Measurements from ENCODE around the gene NBPF26.
"Not testable (repeated sequence)": the region's sequence is repeated elsewhere in the genome, so short reads cannot be mapped to it uniquely, and the experiment has no call there.

NBPF26 gene

DNA sequence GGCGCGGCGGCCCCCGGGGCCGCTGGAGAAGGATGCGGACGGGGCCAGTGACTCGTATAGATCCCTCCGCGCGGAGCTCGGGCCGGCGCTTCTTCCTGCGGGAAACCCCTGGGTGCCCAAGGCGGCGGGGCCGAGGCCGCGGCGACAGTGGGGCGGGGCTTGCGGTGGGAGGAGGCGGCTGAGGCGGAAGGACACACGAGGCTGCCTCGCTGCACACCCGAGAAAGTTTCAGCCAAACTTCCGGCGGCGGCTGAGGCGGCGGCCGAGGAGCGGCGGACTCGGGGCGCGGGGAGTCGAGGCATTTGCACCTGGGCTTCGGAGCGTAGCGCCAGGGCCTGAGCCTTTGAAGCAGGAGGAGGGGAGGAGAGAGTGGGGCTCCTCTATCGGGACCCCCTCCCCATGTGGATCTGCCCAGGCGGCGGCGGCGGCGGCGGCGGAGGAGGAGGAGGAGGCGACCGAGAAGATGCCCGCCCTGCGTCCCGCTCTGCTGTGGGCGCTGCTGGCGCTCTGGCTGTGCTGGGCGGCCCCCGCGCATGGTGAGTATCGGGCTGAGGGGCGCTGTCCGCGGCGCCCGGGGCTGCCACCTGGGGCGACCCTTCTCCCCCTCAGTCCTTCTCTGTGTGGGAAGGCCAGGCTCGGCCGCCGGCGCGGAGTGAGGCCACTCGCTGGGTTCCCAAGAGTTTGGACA lies at the start of gene NBPF26:
Gene NBPF26, plus strand, starts transcription at position 231 of the 688 bp plus-strand sequence.
- DNase-seq: not testable (repeated sequence)

DNA sequence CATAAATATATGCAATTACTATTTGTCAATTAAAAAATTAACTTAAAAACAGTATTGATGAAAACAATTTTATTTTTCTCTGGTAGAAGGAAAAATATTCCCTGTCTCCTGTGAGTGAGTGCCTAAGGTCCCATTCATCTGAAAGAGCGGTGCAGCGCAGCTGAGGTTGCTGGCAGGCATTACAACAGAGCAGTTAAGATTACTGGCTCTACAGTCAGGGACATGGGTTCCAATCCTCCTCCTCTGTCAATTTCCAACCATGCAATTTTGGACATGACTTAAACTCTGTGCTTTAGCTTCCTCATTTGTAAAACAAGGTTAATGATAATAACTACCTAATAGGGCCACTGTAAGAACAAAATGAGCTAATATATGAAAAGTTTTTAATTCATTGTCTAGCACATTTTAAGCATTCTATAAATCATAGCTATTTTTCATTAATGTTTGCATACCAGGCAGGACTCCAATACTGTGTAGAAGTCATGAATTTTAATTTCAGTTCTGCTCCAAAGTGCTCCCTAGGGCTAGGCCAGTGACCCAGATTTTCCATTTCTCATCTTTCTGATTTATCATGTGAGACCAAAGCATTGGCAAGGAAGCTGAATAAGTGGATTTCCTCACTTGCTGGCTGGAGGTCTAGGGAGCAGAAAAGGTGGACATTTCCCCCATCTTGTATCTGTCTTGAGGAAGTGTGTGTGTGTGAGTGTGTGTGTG lies 43.5 kb upstream of the NBPF26 start:
- DNase-seq: not testable (repeated sequence)

DNA sequence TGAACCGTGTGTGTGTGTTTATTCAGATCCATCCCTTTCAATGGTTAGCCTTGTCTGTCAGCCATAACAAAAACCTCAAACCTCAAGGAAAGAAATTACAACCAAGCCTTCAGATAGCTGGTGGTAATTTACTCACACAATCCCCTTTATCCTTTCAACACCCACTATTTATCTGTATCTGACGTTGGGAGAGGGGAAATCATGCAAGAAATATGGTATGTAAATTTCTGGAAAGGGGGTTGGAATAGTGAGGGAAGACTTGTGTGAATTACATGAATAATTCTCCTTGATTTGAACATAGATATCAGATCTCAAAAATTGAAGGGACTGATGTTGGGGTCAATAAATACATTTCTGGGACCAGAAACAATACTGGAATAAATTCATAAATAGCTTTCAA lies 42.8 kb upstream of the NBPF26 start:
- not testable (repeated sequence) for DNase-seq

DNA sequence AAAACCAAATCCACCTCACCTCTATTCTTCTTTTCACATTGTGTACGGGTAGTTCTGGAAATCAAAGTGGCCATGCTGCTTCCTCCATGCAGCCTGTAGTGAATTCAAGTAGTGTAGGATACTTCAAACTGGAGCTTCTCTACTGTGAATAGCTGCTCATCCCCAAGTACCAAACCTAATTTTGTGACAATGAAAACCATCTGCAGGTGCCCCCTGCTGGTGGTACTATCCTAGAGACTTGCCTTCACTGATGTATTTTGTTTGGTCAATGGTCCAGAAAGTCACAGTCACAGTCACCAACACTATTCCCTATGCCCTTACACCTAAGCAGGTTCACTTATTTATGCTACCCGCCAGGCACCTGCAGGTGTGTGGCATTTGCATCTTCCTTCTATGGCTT lies 39.3 kb upstream of the NBPF26 start:
- DNase-seq: not testable (repeated sequence)

DNA sequence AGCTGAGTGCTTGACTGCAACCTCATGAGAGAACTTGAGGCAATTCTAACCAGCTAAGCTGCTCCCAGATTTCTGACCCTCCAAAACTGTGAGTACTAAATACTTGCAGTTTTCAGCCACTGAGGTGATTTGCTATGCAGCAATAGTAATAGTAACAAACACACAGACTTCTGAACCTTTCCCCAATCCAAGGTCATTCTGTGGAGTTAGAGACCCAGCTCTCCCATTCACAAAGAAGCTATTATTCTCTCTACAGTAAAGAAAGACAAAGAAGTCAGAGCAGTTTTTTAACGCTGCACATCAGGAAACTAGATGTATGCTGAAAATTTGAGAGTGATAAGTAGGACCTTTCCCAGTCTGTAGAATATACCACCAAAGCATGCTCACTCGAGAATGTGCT lies 38.1 kb upstream of the NBPF26 start:
- not testable (repeated sequence) for DNase-seq

DNA sequence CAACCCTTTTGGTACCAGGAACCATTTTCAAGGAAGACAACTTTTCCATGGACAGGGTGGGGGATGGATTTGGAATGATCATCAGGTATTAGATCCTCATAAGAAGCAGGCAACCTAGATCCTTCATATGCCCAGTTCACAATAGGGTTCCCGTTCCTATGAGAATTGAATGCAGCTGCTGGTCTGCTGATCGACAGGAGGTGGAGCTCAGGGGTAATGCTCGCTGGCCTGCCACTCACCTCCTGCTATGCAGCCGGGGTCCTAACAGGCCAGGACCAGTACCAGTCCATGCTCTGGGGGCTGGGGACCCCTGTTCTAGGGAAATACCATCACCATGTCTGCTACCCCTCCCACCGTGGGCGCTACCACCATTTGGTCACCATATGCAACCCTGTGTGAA lies 36.5 kb upstream of the NBPF26 start:
- not testable (repeated sequence) for DNase-seq

DNA sequence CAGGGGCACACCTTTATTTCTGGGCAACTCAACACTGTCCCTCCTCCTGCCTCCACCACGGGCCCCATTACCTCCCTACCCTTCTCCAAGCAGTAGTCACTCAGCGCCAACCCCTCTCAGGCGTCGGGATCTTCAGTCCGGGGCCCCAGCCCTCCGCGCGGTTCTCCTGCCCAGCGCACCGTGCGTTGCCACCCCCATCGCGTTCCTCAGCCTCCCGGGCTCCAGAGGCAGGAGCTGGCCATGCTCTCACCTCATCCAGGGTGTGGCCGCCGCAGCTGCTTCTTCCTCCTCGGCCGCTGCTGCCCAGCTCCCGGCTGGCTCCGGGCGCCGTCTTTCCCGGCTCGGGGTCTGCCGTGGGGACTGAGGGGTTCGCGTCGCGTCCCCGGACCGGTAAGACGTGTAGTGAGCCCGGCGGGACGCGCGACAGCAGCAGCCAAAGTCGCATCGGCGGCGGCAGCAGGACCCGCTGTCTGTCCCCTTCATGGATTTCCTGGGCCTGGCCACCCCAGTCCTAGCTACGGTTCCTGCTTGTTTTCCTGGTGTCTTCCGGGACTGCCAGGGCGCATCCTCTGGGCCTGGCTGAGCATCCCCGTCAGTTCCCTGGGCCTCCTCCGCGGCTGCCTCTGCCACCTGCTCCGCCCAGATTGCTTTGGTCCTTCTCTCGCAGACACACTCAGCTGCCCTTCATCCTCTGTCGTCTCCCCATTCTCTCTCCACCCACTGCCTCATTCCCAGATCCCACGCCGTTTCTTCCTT lies 22.8 kb upstream of the NBPF26 start:
- not testable (repeated sequence) for DNase-seq

DNA sequence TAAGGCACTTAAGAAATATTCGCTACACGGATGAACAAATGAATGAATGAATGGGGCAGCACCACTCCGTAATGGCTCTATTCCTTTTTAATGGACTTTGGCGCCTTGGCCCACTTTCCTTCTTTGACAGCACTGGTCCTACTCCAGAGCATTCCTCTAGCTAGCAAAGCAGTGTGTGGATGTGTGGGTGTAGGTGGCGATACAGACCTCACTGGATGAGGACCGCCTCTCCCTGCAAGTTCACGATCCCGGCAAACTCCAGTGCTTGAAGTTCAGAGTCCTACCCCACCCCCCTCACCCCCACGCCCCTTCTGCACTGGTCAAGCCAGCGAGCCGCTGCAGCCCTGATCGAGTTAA lies 409 bp upstream of the NBPF26 start:
- DNase-seq: not testable (repeated sequence)

DNA sequence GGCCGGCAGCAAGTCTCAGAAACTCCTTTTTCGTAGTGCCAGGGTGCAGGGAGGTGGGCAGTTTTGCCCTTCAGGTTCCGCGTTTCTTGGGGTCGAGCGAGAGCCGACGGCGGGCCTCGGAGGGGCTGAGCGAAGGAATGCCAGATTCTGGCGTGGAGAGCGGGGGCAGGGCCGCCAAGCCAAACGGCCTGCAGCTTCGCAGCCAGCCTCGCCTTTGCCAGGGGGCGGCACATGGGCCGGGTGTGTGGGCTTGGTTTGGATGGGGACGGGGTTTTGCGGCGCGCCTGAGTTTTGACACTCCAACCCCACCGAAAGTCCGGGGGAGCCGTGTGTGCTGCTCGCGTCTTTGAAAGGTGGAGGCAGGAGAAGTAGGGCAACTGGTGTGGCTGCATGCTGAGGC lies 762 bp downstream of the NBPF26 start:
- not testable (repeated sequence) for DNase-seq

DNA sequence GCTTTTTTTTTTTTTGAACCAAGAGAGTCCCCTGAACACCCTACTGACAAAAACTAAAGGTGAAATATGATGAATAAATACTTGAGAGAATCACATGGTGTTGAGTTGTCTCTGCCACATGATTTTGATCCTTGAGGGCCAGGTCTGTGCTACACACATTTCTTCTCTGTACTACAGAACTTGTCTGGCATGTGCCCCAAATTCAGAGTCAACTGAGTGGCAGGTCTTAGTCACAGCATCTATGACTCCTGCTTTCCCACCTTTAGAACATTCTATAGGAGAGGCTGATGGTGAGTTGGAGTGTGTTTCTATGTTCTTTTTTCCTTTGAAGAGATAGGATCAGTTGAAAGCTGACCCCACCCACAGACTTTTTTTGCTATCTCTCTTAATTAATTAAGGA lies 5.1 kb downstream of the NBPF26 start:
- DNase-seq: not testable (repeated sequence)

DNA sequence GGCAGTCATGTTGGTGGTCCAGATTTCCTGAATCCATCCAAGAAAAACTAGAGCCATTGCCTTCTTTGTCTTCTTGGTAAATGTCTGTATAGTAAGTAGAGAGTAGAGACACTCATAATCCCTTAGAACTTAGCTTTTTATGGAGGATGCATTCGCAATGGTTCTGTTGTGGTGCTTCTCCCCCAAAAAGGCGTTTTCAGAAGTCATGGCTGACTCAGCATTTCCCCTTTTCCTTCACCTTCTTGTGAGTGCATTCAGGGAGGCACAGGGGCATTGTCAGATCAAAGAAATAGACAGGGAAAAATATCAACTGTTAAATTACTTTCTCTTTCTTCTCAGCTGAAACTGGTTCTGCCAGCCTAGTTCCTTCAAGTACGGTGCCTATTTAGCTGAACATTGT lies 45.3 kb downstream of the NBPF26 start:
- DNase-seq: not testable (repeated sequence)

DNA sequence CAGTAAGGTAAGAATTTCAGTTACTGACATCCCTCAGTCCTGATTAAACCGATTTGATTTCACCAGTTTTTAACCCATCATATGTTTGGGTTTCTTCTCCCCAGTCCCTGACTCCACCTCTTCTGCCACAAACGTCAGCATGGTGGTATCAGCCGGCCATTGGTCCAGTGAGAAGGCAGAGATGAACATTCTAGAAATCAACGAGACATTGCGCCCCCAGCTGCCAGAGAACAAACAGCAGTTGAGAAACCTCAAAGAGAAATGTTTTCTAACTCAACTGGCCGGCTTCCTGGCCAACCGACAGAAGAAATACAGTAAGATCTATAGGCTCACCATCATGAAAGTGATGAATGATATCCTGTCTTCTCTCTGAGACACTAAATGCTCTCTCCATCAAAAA lies 81.7 kb downstream of the NBPF26 start:
- not testable (repeated sequence) for DNase-seq

DNA sequence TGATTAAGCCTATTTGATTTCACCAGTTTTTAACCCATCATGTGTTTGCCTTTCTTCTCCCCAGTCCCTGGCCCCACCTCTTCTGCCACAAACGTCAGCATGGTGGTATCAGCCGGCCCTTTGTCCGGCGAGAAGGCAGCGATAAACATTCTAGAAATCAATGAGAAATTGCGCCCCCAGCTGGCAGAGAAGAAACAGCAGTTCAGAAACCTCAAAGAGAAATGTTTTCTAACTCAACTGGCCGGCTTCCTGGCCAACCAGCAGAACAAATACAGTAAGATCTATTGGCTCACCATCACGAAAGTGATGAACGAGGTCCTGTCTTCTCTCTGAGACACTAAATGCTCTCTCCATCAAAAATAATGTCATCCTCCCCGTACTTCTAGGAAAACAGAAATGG lies 88.1 kb downstream of the NBPF26 start:
- DNase-seq: not testable (repeated sequence)

DNA sequence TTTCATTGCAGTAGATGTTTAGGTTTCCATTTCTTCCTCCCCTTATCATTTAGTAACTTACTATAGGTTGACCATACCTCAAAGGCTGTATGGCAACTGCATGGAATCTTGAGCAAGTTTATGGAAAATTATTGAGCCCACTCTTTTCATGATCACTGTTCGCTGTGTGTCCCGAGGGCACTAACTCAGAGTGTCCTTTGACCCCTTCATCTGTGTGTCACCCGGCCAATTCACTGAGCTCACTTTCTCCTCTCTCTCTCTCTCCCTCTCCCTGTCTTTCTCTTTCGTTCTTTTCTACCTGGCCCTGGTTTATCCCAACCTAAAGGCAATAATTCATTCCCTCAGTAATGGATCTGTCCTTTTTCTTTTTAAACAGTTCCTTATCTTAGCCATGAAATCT lies 101.3 kb downstream of the NBPF26 start:
- DNase-seq: not testable (repeated sequence)

DNA sequence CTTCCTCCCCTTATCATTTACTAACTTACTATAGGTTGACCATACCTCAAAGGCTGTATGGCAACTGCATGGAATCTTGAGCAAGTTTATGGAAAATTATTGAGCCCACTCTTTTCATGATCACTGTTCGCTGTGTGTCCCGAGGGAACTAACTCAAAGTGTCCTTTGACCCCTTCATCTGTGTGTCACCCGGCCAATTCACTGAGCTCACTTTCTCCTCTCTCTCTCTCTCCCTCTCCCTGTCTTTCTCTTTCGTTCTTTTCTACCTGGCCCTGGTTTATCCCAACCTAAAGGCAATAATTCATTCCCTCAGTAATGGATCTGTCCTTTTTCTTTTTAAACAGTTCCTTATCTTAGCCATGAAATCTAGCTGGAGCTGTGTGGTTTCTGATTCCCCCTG lies 102.9 kb downstream of the NBPF26 start:
- DNase-seq: not testable (repeated sequence)

DNA sequence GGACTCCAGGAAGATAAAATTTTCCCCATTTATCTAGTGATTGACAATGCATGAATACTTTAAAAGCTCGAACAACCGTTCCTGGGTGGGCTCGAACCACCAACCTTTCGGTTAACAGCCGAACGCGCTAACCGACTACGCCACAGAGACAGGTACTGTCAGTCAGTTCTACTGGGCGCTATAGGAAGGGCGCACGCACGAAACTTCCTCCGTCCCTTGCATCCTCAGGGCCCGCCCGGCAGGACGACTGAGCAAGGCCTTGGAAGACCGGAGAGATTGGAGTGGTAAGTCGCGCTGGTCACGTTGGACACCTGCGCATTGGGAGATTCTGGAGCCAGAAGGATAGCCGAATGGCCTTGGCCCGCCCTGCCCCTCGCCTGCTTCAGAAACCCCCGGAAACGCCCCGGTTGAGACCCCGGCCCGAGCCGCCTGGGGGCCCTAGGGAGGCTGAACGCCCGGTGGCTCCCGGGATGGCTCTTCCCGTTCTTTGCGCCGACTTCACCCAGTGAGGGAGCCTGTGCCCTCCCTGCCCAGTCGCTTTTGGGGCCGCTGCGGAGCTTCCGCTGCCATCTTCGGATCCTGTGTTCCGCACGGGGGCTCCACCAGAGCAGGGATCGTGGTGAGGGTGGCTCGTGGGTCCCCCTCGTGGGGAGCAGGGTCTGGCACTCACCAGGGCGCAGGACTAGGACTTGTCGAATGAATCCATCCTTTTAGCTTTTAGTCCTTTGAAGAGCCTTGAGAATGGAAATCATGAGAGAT lies 120.6 kb downstream of the NBPF26 start:
- peak; percentile 3 for DNase-seq

DNA sequence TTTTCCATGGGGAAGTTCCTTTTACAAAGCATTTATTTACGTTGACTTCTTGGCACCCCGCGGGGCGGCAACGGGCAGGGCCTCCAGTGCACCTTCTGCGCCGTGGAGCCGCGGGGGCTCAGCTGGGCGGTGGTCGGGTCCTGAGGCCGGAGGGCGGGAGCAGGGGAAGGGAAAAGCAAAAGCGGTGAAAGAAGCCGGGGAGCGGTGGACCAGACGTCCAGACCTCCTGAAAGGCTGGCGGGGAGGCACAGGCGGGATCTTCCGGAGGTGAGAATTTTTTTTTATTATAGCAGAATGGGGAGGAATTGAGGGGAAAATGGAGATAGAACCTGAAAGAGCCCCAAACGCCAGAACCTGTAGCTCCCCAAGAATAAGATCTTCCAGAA lies 121.2 kb downstream of the NBPF26 start:
- DNase-seq: not testable (repeated sequence)

DNA sequence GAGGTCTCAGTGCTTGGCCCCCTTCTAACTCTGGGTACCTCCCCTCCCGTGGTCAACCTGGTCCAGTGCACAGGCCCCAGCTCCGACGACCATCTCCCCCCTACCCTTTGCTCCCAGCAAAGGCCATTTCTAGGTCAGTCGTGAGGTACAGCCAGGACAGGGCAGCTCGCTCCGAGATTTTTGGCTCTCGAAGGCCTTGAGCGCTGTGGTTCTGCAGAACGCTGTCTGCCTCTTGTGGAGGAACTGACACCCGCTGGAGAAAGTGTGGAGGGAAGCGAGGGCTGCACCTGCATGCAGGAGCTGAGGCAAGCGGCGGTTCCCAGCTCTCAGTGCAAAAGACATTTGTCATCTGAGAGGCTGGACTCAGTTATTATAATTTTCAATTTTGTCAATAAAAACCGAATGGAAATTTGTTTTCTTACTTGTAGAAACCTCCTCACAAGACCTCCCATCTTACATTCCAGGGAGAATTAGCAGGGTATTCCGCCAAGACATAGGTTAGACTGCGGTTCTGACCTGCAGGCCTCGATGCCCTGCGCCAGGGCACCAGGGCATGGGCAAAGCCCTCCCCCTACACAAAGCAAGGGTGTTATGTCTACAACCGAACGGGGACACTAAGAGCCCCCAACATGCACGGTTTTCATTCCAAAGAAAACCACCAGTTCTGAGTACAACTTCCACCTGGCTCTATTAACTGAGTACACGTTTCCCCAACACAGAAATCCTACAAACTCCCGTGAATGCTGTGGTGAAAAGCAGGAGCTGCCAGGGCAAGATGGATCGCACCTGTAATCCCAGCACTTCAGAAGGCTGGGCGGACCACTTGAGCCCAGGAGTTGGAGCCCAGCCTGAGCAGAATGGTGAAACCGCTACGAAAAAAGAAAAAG lies 125.9 kb downstream of the NBPF26 start:
- not testable (repeated sequence) for DNase-seq

DNA sequence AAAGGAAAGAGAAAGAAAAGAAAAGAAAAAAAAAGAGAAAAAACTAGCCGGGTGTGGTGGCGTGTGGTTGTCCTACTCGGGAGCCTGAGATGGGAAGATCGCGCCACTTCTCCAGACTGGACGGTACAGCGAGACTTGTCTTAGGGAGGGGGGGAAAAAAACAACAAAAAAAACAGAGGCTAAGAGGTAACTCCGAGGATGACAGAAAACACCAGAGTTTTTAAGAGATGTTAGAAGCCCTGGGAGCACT lies 126.5 kb downstream of the NBPF26 start:
- DNase-seq: not testable (repeated sequence)

DNA sequence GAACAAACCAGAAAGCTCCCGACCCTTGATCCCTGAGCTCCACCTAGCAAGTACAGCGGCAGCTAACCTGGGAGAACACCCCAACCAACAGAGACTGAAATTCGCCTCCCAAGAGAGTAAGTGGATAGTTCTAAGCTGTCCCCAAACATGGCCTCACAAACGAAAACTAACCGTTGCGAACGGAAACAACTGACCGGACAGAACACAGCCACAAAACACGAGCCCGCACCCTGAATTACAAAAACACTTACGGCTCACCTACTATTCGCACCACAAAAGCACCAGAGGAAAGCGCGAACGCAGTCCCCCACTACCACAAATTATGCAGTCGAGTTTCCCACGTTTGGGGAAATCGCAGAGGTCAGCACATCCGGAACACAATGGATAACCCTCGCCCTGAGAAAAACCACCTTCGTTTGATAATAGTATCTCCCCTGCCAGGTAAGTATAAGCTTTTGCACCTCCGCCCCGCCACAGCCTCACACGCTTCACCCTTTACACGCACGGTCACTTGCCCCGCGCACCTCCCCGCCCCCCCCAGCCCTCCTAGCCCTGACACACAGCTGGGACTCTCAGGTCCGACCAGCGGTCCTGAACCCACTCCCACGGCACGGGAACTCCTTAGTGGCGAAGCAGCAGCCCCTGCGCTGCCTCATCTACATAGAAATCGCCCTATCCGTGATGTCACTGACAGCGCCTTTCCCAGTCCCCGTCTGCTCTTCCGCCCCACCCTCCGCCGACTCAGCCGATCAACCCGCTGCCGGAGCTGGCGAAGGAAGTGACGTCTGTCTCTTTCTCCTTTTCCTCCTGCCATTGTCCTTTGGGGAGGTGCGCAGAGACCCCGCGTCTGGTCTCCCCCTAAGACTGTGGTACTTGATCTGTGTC lies 127.0 kb downstream of the NBPF26 start:
- peak; percentile 11 for DNase-seq

DNA sequence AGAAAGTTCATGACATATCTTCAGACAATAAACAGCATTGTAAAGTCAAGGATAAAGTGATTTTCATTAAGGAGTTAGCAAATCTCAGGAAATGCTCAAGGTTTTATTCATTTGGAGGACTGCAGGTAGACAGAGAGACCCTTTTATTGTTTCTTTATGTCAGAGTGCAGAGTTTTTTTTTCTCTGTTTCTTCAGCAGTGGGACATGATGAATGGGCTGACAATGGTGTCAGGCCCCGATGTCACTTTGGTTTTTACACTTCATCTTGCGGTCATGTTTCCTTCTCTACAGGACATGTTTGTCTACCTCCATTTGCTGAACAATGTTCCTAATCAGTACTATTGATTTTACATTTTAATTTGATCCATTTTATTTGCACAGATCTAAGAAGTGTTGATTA lies 134.4 kb downstream of the NBPF26 start:
- not testable (repeated sequence) for DNase-seq

All from NCI-H146 (cell line).